Stimulated activated CD4-positive, alpha-beta T cell treated with anti-CD3 and anti-CD28 coated beads, Interleukin-15, amount 100 ng/mL, for 48 hours (primary cell): ENCODE measurements around the gene CCDC183.
"Not testable (repeated sequence)": the region's sequence is repeated elsewhere in the genome, so short reads cannot be mapped to it uniquely, and the experiment has no call there.

Experiments
- DNase-seq, 2 donors: peaks; one replicate each; pipeline ENCODE4 v3.0.0-alpha.2; 2020; ENCODE audit warnings: low read depth in 2 of 2

CCDC183 gene

GRCh38 chr9:136760834-136761544 is 35.1 kb upstream of the CCDC183 start:
- DNase-seq, result not testable (repeated sequence)

- DNase-seq, result no peak
Measured at GRCh38 chr9:136761545-136761981, 34.6 kb upstream of the CCDC183 start.

GRCh38 chr9:136762221-136762691 is 33.9 kb upstream of the CCDC183 start:
- DNase-seq, result no peak

- DNase-seq, result peak; percentile 26 to 51
Measured at GRCh38 chr9:136762915-136763648, 33.1 kb upstream of the CCDC183 start.

GRCh38 chr9:136763649-136764035 is 32.5 kb upstream of the CCDC183 start:
- DNase-seq, result no peak

GRCh38 chr9:136764301-136764891 is 31.7 kb upstream of the CCDC183 start, which contains the start of gene LCN15:
TSS of gene LCN15 (minus strand) at chr9:136764518. CDS start at chr9:136764488, 30 bp downstream.
- DNase-seq, result no peak

GRCh38 chr9:136765041-136765440 is 31.1 kb upstream of the CCDC183 start:
- DNase-seq, result no peak

GRCh38 chr9:136765745-136766409 is 30.3 kb upstream of the CCDC183 start:
- DNase-seq, result not testable (repeated sequence)

- DNase-seq, result peak; percentile 42 to 45
Measured at GRCh38 chr9:136766410-136767120, 29.6 kb upstream of the CCDC183 start.

GRCh38 chr9:136769710-136770191 is 26.4 kb upstream of the CCDC183 start:
- peak in 1 of 2 donors; percentile 58 for DNase-seq

- DNase-seq, result no peak
Measured at GRCh38 chr9:136771907-136772415, 24.2 kb upstream of the CCDC183 start.

- DNase-seq, result no peak
Measured at GRCh38 chr9:136773386-136774044, 22.6 kb upstream of the CCDC183 start.

- DNase-seq, result no peak
Measured at GRCh38 chr9:136774416-136775045, 21.6 kb upstream of the CCDC183 start.

GRCh38 chr9:136775191-136775590 is 20.9 kb upstream of the CCDC183 start:
- no peak for DNase-seq

- DNase-seq, result no peak
Measured at GRCh38 chr9:136776947-136777346, 19.2 kb upstream of the CCDC183 start.

- no peak for DNase-seq
Measured at GRCh38 chr9:136777359-136777758, 18.8 kb upstream of the CCDC183 start.

GRCh38 chr9:136779808-136780207 is 16.3 kb upstream of the CCDC183 start:
- no peak for DNase-seq

- no peak for DNase-seq
Measured at GRCh38 chr9:136782452-136782851, 13.7 kb upstream of the CCDC183 start.

GRCh38 chr9:136784249-136784996 is 11.7 kb upstream of the CCDC183 start:
- no peak for DNase-seq
